Endodermal cell (in vitro differentiated cells): ENCODE results near the gene IFNL1. TPM values are rescaled to one million over a fixed set of nuclear protein-coding genes. Genes with fewer than 3 reads are reported as not detected.

Experiments used
- DNase-seq: peaks from one replicate; pipeline ENCODE4 v3.0.0-alpha.2; 2017
- H3K27ac ChIP-seq: 2 replicates; pipeline ENCODE4 v1.5.1; 2013; ENCODE audit warnings: mild to moderate bottlenecking, low read depth, low read length, moderate library complexity
- H3K27me3 ChIP-seq: 2 replicates; pipeline ENCODE4 v1.6.1; 2013; ENCODE audit warnings: mild to moderate bottlenecking, low read length, moderate library complexity; ENCODE audit not compliant: insufficient read depth, control insufficient read depth, poor library complexity, severe bottlenecking
- H3K36me3 ChIP-seq: 2 replicates; pipeline ENCODE4 v1.7.0; 2013; ENCODE audit warnings: mild to moderate bottlenecking, low read length, moderate library complexity; ENCODE audit not compliant: control insufficient read depth, insufficient read depth
- H3K4me1 ChIP-seq: one replicate; pipeline ENCODE4 v1.7.0; 2013; ENCODE audit warnings: low read length; ENCODE audit not compliant: control insufficient read depth, insufficient read depth
- H3K4me3 ChIP-seq: 2 replicates; pipeline ENCODE4 v1.5.1; 2013; ENCODE audit warnings: mild to moderate bottlenecking, low read length, moderate library complexity
- H3K9ac ChIP-seq: 2 replicates; pipeline ENCODE4 v1.6.1; 2013; ENCODE audit warnings: mild to moderate bottlenecking, low read length, moderate library complexity; ENCODE audit not compliant: poor library complexity, severe bottlenecking; ENCODE audit errors: extremely low read depth
- H3K9me3 ChIP-seq: 2 replicates; pipeline ENCODE4 v1.6.1; 2013; ENCODE audit warnings: mild to moderate bottlenecking, low read length, moderate library complexity; ENCODE audit not compliant: control insufficient read depth
- H3K27ac Mint-ChIP-seq: 2 replicates; pipeline ENCODE4 v1.8.0; 2020; ENCODE audit warnings: mixed read lengths
- H3K27me3 Mint-ChIP-seq: 2 replicates; pipeline ENCODE4 v1.8.0; 2021; ENCODE audit warnings: mild to moderate bottlenecking, mixed read lengths; ENCODE audit not compliant: insufficient read depth
- H3K36me3 Mint-ChIP-seq: 2 replicates; pipeline ENCODE4 v1.8.0; 2020; ENCODE audit warnings: low read depth, mixed read lengths
- H3K4me1 Mint-ChIP-seq: 2 replicates; pipeline ENCODE4 v1.8.0; 2020; ENCODE audit warnings: mixed read lengths
- H3K4me3 Mint-ChIP-seq: 2 replicates; pipeline ENCODE4 v1.8.0; 2020; ENCODE audit warnings: mild to moderate bottlenecking, moderate library complexity, mixed read lengths
- H3K9me3 Mint-ChIP-seq: 2 replicates; pipeline ENCODE4 v1.8.0; 2020; ENCODE audit warnings: mild to moderate bottlenecking, mixed read lengths
- WGBS, 2 experiments: methylation state at CpG; one replicate each; pipeline versions ENCODE4 v1.1.5 to v1.1.7; 2013; ENCODE audit warnings: missing lambda C conversion rate in 2 of 2, mixed read lengths in 1 of 2; ENCODE audit not compliant: insufficient coverage in 1 of 2, insufficient read length in 1 of 2; 5-methylcytosine and 5-hydroxymethylcytosine counted together
- total RNA-seq, 2 donors: library from RNA; stranded (reverse); fragmentation: NEBNext Ultra II Directional in 1 of 2; extraction: Animal tissue kit (Norgen Biotek cat#: 25700) in 1 of 2; gene quantifications; 2 replicates in 1 of 2; 3 replicates in 1 of 2; pipeline ENCODE4 v1.2.1, GENCODE V29; 2021
- TF ChIP-seq, protein P1 (sequence below): fragments of 200-600 bp; sonication (generic); conservative IDR thresholded peaks from 2 replicates; pipeline ENCODE4 v1.5.0; 2021; ENCODE audit warnings: antibody characterized with exemption, mild to moderate bottlenecking

IFNL1 gene
- total RNA-seq, 2 donors from 2014 or later = not detected

DNA sequence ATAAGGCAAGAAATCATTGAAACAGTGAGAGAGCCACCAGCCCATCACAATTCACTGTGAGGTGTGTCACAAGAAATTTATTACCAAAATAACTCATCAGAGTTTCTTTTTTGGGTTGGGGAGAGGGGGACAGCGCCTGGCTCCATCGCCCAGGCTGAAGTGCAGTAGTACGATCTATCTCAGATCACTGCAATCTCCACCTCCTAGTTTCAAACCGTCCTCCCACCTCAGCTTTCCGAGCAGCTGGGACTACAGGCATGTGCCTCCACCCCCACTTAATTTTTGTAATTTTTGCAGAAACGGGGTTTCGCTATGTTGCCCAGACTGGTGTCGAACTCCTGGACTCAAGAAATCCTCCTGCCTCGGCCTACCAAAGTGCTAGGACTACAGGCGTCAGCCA is 3.6 kb downstream of the IFNL1 start:
- Mint-ChIP-seq H3K27ac (no peak overlapping the region), H3K4me1 (peaks cover 2% of the 10 kb centered on the region), H3K36me3 (no peaks in the 10 kb centered on the region), H3K9me3 (no peaks in the 10 kb centered on the region), H3K4me3 (no peak overlapping the region), H3K27me3 (peaks cover 23% of the 10 kb centered on the region)
- Histone ChIP-seq H3K9ac (no peak overlapping the region), H3K27ac (no peak overlapping the region), H3K27me3 (peaks cover 2% of the 10 kb centered on the region), H3K4me1 (no peaks in the 10 kb centered on the region), H3K36me3 (no peaks in the 10 kb centered on the region), H3K4me3 (no peak overlapping the region), H3K9me3 (no peaks in the 10 kb centered on the region)
- 87 to 89% methylated on average over 5 to 10 of the region's 10 CpGs for WGBS, 2 experiments
- TF ChIP-seq, protein P1, sequence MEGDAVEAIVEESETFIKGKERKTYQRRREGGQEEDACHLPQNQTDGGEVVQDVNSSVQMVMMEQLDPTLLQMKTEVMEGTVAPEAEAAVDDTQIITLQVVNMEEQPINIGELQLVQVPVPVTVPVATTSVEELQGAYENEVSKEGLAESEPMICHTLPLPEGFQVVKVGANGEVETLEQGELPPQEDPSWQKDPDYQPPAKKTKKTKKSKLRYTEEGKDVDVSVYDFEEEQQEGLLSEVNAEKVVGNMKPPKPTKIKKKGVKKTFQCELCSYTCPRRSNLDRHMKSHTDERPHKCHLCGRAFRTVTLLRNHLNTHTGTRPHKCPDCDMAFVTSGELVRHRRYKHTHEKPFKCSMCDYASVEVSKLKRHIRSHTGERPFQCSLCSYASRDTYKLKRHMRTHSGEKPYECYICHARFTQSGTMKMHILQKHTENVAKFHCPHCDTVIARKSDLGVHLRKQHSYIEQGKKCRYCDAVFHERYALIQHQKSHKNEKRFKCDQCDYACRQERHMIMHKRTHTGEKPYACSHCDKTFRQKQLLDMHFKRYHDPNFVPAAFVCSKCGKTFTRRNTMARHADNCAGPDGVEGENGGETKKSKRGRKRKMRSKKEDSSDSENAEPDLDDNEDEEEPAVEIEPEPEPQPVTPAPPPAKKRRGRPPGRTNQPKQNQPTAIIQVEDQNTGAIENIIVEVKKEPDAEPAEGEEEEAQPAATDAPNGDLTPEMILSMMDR = no peak
- no peak for DNase-seq

DNA sequence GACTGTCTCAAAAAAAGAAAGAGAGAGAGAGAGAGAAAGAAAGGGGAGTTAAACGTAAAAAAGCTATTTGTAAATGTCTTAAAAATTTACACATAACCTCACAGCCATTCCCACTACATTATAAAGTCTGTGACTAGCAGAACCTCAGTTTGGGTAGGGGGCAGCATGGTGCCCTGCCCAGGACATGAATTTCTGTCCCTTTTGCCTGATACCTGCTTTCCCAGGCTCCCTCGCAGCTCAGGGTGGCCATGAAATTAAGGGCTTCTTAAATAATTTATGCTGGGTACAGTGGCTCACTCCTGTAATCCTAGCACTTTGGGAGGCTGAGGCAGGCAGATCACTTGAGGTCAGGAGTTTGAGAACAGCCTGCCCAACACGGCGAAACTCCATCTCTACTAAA is 4.8 kb downstream of the IFNL1 start:
- Mint-ChIP-seq H3K4me3 (no peak overlapping the region), H3K27me3 (peaks cover 35% of the 10 kb centered on the region), H3K4me1 (peaks cover 2% of the 10 kb centered on the region), H3K9me3 (no peaks in the 10 kb centered on the region), H3K27ac (no peak overlapping the region), H3K36me3 (no peaks in the 10 kb centered on the region)
- Histone ChIP-seq H3K36me3 (no peaks in the 10 kb centered on the region), H3K9me3 (no peaks in the 10 kb centered on the region), H3K4me1 (no peaks in the 10 kb centered on the region), H3K27me3 (peaks cover 14% of the 10 kb centered on the region), H3K9ac (no peak overlapping the region), H3K27ac (no peak overlapping the region), H3K4me3 (no peak overlapping the region)
- TF ChIP-seq, protein P1 = no peak
- WGBS, 2 experiments = 85 to 98% methylated on average over 3 of the region's 4 CpGs
- no peak for DNase-seq

DNA sequence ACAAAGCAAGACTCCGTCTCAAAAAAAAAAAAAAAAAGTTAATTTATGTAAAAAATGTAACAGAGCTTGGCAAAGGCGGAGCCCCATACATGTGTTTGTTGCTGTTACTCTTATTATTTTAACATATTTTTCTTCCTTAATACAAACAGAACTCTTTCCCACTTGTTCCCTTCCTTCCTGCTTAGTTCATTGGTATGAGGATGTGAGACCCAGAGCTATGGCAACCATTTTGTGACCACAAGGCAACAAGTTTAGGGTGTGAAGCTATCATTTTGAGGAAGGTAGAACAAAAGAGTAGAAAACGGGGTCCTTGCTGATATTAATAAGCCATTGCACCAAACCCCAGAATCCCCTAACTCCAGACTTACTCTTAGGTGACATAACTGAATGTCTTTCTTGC is 5.4 kb downstream of the IFNL1 start:
- no peaks in the 10 kb centered on the region for H3K9me3 ChIP-seq
- H3K36me3 ChIP-seq = no peaks in the 10 kb centered on the region
- H3K4me3 ChIP-seq = no peak overlapping the region
- TF ChIP-seq, protein P1 = no peak
- no peak for DNase-seq
- peaks cover 19% of the 10 kb centered on the region for H3K27me3 ChIP-seq
- Mint-ChIP-seq H3K4me3 (no peak overlapping the region), H3K9me3 (no peaks in the 10 kb centered on the region), H3K27me3 (peaks cover 38% of the 10 kb centered on the region), H3K27ac (no peak overlapping the region), H3K36me3 (no peaks in the 10 kb centered on the region), H3K4me1 (peaks cover 2% of the 10 kb centered on the region)
- H3K27ac ChIP-seq = no peak overlapping the region
- no peak overlapping the region for H3K9ac ChIP-seq
- H3K4me1 ChIP-seq = no peaks in the 10 kb centered on the region
- WGBS, 2 experiments = 93% methylated on average over 2 of the region's 3 CpGs; no CpG with 5 or more reads in 1 of the 2 experiments
